K562 (cell line): ENCODE data around the gene GGA2. TPM values are rescaled to one million over a fixed set of nuclear protein-coding genes. Genes with fewer than 3 reads are reported as not detected.

Source experiments
- ATAC-seq: fragments of 200-7000 bp; cut with Tn5 transposase; 3 replicates; pipeline ENCODE4 v1.9.1; 2020; ENCODE audit warnings: moderate library complexity
- BruUV-seq: library from RNA; stranded (reverse); fragments of 400-500 nt; replicated peaks from 2 replicates; lab custom pipeline; 2021; lab: Mats Ljungman, UMichigan
- CTCF ChIA-PET: fragments of 300-600 bp; formaldehyde crosslinking; extraction: SDS; loops from one replicate; lab custom pipeline; 2021; ENCODE audit warnings: low intra/inter-chr PET ratio; lab: Yijun Ruan, JAX
- POLR2A ChIA-PET: fragments of 300-600, 350-650 bp; sonication (Branson Sonifier 250); formaldehyde crosslinking; extraction: SDS; loops from one replicate; lab custom pipeline; 2021; ENCODE audit warnings: antibody characterized with exemption, inconsistent platforms; lab: Yijun Ruan, JAX
- DNase-seq, 4 experiments: peaks; one replicate each; pipeline versions ENCODE4 v3.0.0 to v3.0.0-alpha.2; 2011 to 2018; ENCODE audit warnings: low spot score in 3 of 4, mixed read lengths in 3 of 4; ENCODE audit errors: extremely low read depth in 1 of 4
- FAIRE-seq: peaks from 2 replicates; lab custom pipeline; 2011; peaks lifted over from hg19 to GRCh38; lab: Jason Lieb, UNC
- H2AFZ ChIP-seq: 2 replicates; pipeline ENCODE4 v1.6.0; 2011; ENCODE audit warnings: low read depth, low read length, control low read depth, inconsistent platforms
- H3K27ac ChIP-seq: fragments of 200-600 bp; 3 replicates; pipeline ENCODE4 v1.8.0; 2011; ENCODE audit warnings: low read depth, mild to moderate bottlenecking, control low read depth, inconsistent platforms, low read length, moderate library complexity, mixed read lengths; ENCODE audit errors: extremely low read depth
- H3K27me3 ChIP-seq, 2 experiments: fragments of 300-600 bp in 1 of 2; 2 replicates in 1 of 2; 3 replicates in 1 of 2; pipeline versions ENCODE4 v1.6.0 to v1.8.0; 2011; ENCODE audit warnings: inconsistent platforms in 2 of 2, low read length in 2 of 2, mild to moderate bottlenecking in 1 of 2, mixed read lengths in 1 of 2, moderate library complexity in 1 of 2; ENCODE audit not compliant: control insufficient read depth in 2 of 2, insufficient read depth in 2 of 2
- H3K36me3 ChIP-seq: fragments of 300-600 bp; 3 replicates; pipeline ENCODE4 v1.8.0; 2011; ENCODE audit warnings: mild to moderate bottlenecking, low read length, inconsistent platforms; ENCODE audit not compliant: control insufficient read depth, insufficient read depth
- H3K4me1 ChIP-seq, 2 experiments: fragments of 200-600 bp in 1 of 2; replicated peaks in 1 of 2; 2 replicates in 1 of 2; 3 replicates in 1 of 2; pipeline versions ENCODE4 v1.5.1 to v1.8.0; 2011; ENCODE audit warnings: inconsistent platforms in 2 of 2, low read length in 2 of 2, mild to moderate bottlenecking in 1 of 2, mixed read lengths in 1 of 2, moderate library complexity in 1 of 2; ENCODE audit not compliant: control insufficient read depth in 2 of 2, insufficient read depth in 2 of 2
- H3K4me2 ChIP-seq: 2 replicates; pipeline ENCODE4 v1.6.1; 2011; ENCODE audit warnings: low read length, control low read depth, inconsistent platforms, mixed read lengths; ENCODE audit not compliant: insufficient read depth
- H3K4me3 ChIP-seq: fragments of 200-600 bp; sonication (generic), shearing (Covaris generic); 2 replicates; pipeline ENCODE4 v1.5.1; 2016; ENCODE audit warnings: control low read depth, inconsistent platforms
- H3K79me2 ChIP-seq: fragments of 200-600 bp; 3 replicates; pipeline ENCODE4 v1.8.0; 2011; ENCODE audit warnings: low read length, inconsistent platforms; ENCODE audit not compliant: control insufficient read depth, insufficient read depth
- H3K9ac ChIP-seq, 2 experiments: 2 replicates each; pipeline versions ENCODE4 v1.6.0 to v1.6.1; 2011; ENCODE audit warnings: low read depth in 2 of 2, low read length in 2 of 2, control low read depth in 1 of 2, inconsistent platforms in 1 of 2, mild to moderate bottlenecking in 1 of 2, mixed read lengths in 1 of 2; ENCODE audit not compliant: insufficient read depth in 1 of 2
- H3K9me1 ChIP-seq: one replicate; pipeline ENCODE4 v1.6.0; 2011; ENCODE audit warnings: inconsistent platforms, mild to moderate bottlenecking, low read length, moderate library complexity; ENCODE audit not compliant: control insufficient read depth, insufficient read depth
- H3K9me3 ChIP-seq: replicated peaks from 2 replicates; pipeline ENCODE4 v1.5.1; 2011; ENCODE audit warnings: low read depth, low read length, inconsistent platforms; ENCODE audit not compliant: control insufficient read depth, insufficient read depth
- H4K20me1 ChIP-seq: replicated peaks from 2 replicates; pipeline ENCODE4 v1.6.1; 2011; ENCODE audit warnings: low read length, inconsistent platforms, mixed read lengths; ENCODE audit not compliant: control insufficient read depth, insufficient read depth
- ARNT ChIP-seq, 2 experiments: fragments of 450-650 bp; IDR thresholded peaks; 2 replicates each; pipeline ENCODE4 v1.6.1; 2016; ENCODE audit warnings: mild to moderate bottlenecking in 1 of 2
- HDAC2 ChIP-seq: fragments of 450-650 bp; IDR thresholded peaks from 2 replicates; pipeline ENCODE4 v1.6.1; 2016; ENCODE audit warnings: mild to moderate bottlenecking
- HMG20B ChIP-seq: fragments of 250-450 bp; sonication (Bioruptor Pico); IDR thresholded peaks from 2 replicates; pipeline ENCODE4 v1.5.0; 2021; ENCODE audit warnings: mild to moderate bottlenecking
- HNRNPLL ChIP-seq: fragments of 200-400 bp; formaldehyde crosslinking; IDR thresholded peaks from 2 replicates; pipeline ENCODE4 v1.6.1; 2017; ENCODE audit warnings: low read length, low read depth, mild to moderate bottlenecking; ENCODE audit not compliant: poor library complexity, severe bottlenecking
- KAT8 ChIP-seq: fragments of 450-650 bp; IDR thresholded peaks from 2 replicates; pipeline ENCODE4 v1.6.1; 2016; ENCODE audit warnings: low read depth, mild to moderate bottlenecking
- L3MBTL2 ChIP-seq: fragments of 450-650 bp; IDR thresholded peaks from 2 replicates; pipeline ENCODE4 v1.6.1; 2016; ENCODE audit warnings: mild to moderate bottlenecking, moderate library complexity
- MAFK ChIP-seq: IDR thresholded peaks from 2 replicates; pipeline ENCODE4 v1.6.1; 2011; ENCODE audit warnings: low read length, improper control_type of control experiment
- PTBP1 ChIP-seq: fragments of 200-400 bp; formaldehyde crosslinking; IDR thresholded peaks from 2 replicates; pipeline ENCODE4 v1.6.1; 2017; ENCODE audit warnings: low read depth, low read length
- STAT5B ChIP-seq: fragments of 250-450 bp; sonication (Bioruptor Pico); IDR thresholded peaks from 2 replicates; pipeline ENCODE4 v1.8.0; 2021; ENCODE audit warnings: mild to moderate bottlenecking, inconsistent platforms
- TBL1XR1 ChIP-seq, 2 experiments: IDR thresholded peaks; 2 replicates each; pipeline ENCODE4 v1.6.1; 2012; ENCODE audit warnings: improper control_type of control experiment in 2 of 2, low read length in 2 of 2, mild to moderate bottlenecking in 1 of 2
- ZBTB1 ChIP-seq: sonication (generic); formaldehyde crosslinking; IDR thresholded peaks from 2 replicates; pipeline ENCODE4 v1.8.1; 2023; ENCODE audit warnings: missing genetic modification reagents, low read depth, mild to moderate bottlenecking, borderline replicate concordance
- WGBS: fragments of 100-300 bp; shearing (Covaris generic); methylation state at CpG from one replicate; pipeline ENCODE4 v1.1.6; 2016; ENCODE audit warnings: low coverage, mixed read lengths; ENCODE audit not compliant: insufficient coverage; ENCODE audit errors: missing lambda C conversion rate; 5-methylcytosine and 5-hydroxymethylcytosine counted together
- in situ Hi-C: fragments of 300-500 bp; cut with MboI; formaldehyde crosslinking; loops from 4 replicates; pipeline ENCODE4 v1.15.0; 2018; ENCODE audit warnings: inconsistent platforms, mixed read lengths
- intact Hi-C: fragments of 100-400 bp; cut with micrococcal nuclease; formaldehyde crosslinking; loops from 2 replicates; pipeline ENCODE4 v1.14.2; 2022
- polyA plus RNA-seq, 8 experiments: library from polyadenylated mRNA; depleted of rRNA in 4 of 8; stranded (reverse) in 5 of 8; unstranded in 3 of 8; fragments of >200 nt; fragmentation: Nextera tagmentation in 2 of 8; fragmentation: Illumina TruSeq in 1 of 8; extraction: Ambion mirVana in 2 of 8; extraction: Trizol in 1 of 8; gene quantifications; 2 replicates each; pipeline versions ENCODE4 v1.2.1 to v1.2.3, GENCODE V29; 2011 to 2014; ENCODE audit warnings: inconsistent platforms in 1 of 8, missing spikeins in 1 of 8
- total RNA-seq, 7 experiments: library from RNA; depleted of rRNA in 6 of 7; stranded (reverse); fragments of >200 nt in 6 of 7; fragmentation: Illumina TruSeq in 2 of 7; extraction: Trizol in 2 of 7; gene quantifications; 2 replicates each; pipeline versions ENCODE4 v1.2.1 to v1.2.3, GENCODE V29; 2011 to 2021; ENCODE audit warnings: low replicate concordance in 1 of 7
- TF ChIP-seq, protein P1 (sequence below): IDR thresholded peaks from 2 replicates; pipeline ENCODE4 v1.6.1; 2011; ENCODE audit not compliant: insufficient read length; ENCODE audit errors: extremely low read depth
- TF ChIP-seq, protein P2 (sequence below): fragments of 200-800 bp; sonication (Bioruptor generic); IDR thresholded peaks from 2 replicates; pipeline ENCODE4 v1.6.1; 2016; ENCODE audit warnings: missing genetic modification characterization, missing compliant biosample characterization
- TF ChIP-seq, protein P3 (sequence below): fragments of 450-650 bp; formaldehyde crosslinking; IDR thresholded peaks from 2 replicates; pipeline ENCODE4 v1.4.0; 2020; ENCODE audit warnings: mild to moderate bottlenecking, moderate library complexity
- TF ChIP-seq, protein P4 (sequence below): sonication (generic); IDR thresholded peaks from 2 replicates; pipeline ENCODE4 v1.6.1; 2016

Gene GGA2
- total and polyA plus RNA-seq, 9 of the 15 experiments (the other 6 are each of a cell fraction or from before 2014, with no cell fraction given): 11.9 to 133 (median 66.3) TPM

DNA sequence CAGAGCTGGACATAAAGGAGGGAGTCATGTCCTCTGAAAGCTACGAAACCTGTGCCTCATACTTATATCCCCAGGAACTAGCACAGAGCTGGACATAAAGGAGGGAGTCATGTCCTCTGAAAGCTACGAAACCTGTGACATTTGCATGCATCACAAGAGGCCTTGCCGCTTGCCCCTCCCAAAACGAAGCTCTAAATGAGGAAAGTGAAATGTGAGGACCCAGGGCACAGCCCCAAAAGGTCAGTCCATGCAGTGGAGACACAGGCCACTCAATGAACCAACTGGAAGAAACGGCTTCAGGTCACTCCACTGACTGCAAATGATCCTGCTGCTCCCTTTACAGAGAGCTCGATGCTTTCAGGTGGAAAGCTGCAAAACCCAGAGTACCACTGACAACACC, 95.6 kb downstream of the GGA2 start:
- intact Hi-C loops: no loop called here
- ChIA-PET CTCF (no interaction called here), POLR2A (interaction anchor here (0.7 to 2.0 kb wide), 7 partner anchors 11 to 1557 kb away, joined by 3 to 9 read pairs (median 3); no protein-coding TSS in a partner anchor)
- no TSS peak for BruUV-seq
- no peaks in the 10 kb centered on the region for H3K9me1 ChIP-seq
- no peaks in the 10 kb centered on the region for H3K9me3 ChIP-seq
- no peak overlapping the region for H3K4me3 ChIP-seq
- no peaks in the 10 kb centered on the region for H3K27me3 ChIP-seq
- FAIRE-seq (no peak), DNase-seq (no peak), ATAC-seq (no peak)
- H4K20me1 ChIP-seq: 0 out of 2 replicates have a peak, but pooled peaks cover 2% of the 10 kb centered on the region
- no peak overlapping the region for H3K9ac ChIP-seq
- no peak overlapping the region for H3K27ac ChIP-seq
- no peaks in the 10 kb centered on the region for H3K4me1 ChIP-seq
- in situ Hi-C loops: no loop called here
- 71% methylated on average over 6 of the region's 6 CpGs for WGBS
- H3K4me2 ChIP-seq: no peak overlapping the region
- TF ChIP-seq, protein P1, sequence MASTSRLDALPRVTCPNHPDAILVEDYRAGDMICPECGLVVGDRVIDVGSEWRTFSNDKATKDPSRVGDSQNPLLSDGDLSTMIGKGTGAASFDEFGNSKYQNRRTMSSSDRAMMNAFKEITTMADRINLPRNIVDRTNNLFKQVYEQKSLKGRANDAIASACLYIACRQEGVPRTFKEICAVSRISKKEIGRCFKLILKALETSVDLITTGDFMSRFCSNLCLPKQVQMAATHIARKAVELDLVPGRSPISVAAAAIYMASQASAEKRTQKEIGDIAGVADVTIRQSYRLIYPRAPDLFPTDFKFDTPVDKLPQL: no peak
- no peak for TF ChIP-seq HDAC2
- TF ChIP-seq ARNT (IDR thresholded peaks at IDR 0.05): no peak
- no peak for TF ChIP-seq PTBP1
- TF ChIP-seq HNRNPLL: no peak
- TF ChIP-seq, protein P2, sequence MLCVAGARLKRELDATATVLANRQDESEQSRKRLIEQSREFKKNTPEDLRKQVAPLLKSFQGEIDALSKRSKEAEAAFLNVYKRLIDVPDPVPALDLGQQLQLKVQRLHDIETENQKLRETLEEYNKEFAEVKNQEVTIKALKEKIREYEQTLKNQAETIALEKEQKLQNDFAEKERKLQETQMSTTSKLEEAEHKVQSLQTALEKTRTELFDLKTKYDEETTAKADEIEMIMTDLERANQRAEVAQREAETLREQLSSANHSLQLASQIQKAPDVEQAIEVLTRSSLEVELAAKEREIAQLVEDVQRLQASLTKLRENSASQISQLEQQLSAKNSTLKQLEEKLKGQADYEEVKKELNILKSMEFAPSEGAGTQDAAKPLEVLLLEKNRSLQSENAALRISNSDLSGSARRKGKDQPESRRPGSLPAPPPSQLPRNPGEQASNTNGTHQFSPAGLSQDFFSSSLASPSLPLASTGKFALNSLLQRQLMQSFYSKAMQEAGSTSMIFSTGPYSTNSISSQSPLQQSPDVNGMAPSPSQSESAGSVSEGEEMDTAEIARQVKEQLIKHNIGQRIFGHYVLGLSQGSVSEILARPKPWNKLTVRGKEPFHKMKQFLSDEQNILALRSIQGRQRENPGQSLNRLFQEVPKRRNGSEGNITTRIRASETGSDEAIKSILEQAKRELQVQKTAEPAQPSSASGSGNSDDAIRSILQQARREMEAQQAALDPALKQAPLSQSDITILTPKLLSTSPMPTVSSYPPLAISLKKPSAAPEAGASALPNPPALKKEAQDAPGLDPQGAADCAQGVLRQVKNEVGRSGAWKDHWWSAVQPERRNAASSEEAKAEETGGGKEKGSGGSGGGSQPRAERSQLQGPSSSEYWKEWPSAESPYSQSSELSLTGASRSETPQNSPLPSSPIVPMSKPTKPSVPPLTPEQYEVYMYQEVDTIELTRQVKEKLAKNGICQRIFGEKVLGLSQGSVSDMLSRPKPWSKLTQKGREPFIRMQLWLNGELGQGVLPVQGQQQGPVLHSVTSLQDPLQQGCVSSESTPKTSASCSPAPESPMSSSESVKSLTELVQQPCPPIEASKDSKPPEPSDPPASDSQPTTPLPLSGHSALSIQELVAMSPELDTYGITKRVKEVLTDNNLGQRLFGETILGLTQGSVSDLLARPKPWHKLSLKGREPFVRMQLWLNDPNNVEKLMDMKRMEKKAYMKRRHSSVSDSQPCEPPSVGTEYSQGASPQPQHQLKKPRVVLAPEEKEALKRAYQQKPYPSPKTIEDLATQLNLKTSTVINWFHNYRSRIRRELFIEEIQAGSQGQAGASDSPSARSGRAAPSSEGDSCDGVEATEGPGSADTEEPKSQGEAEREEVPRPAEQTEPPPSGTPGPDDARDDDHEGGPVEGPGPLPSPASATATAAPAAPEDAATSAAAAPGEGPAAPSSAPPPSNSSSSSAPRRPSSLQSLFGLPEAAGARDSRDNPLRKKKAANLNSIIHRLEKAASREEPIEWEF: no peak
- TF ChIP-seq HMG20B: no peak
- no peak for TF ChIP-seq STAT5B
- TF ChIP-seq, protein P3, sequence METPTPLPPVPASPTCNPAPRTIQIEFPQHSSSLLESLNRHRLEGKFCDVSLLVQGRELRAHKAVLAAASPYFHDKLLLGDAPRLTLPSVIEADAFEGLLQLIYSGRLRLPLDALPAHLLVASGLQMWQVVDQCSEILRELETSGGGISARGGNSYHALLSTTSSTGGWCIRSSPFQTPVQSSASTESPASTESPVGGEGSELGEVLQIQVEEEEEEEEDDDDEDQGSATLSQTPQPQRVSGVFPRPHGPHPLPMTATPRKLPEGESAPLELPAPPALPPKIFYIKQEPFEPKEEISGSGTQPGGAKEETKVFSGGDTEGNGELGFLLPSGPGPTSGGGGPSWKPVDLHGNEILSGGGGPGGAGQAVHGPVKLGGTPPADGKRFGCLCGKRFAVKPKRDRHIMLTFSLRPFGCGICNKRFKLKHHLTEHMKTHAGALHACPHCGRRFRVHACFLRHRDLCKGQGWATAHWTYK: no peak
- TF ChIP-seq ZBTB1 (CRISPR knock-in tag): no peak
- no peak for TF ChIP-seq L3MBTL2
- no peak for TF ChIP-seq TBL1XR1 (IDR thresholded peaks at IDR 0.05; ENCODE audit: low read length in 2 of 2)
- no peak for TF ChIP-seq KAT8
- no peak for TF ChIP-seq MAFK
- TF ChIP-seq, protein P4, sequence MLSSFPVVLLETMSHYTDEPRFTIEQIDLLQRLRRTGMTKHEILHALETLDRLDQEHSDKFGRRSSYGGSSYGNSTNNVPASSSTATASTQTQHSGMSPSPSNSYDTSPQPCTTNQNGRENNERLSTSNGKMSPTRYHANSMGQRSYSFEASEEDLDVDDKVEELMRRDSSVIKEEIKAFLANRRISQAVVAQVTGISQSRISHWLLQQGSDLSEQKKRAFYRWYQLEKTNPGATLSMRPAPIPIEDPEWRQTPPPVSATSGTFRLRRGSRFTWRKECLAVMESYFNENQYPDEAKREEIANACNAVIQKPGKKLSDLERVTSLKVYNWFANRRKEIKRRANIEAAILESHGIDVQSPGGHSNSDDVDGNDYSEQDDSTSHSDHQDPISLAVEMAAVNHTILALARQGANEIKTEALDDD: no peak
- peaks cover 52% of the 10 kb centered on the region for H3K36me3 ChIP-seq
- no peaks in the 10 kb centered on the region for H3K79me2 ChIP-seq
- no peak overlapping the region for H2AFZ ChIP-seq
